ENCODE measurements around the gene BANF1.

BANF1 gene

DNA sequence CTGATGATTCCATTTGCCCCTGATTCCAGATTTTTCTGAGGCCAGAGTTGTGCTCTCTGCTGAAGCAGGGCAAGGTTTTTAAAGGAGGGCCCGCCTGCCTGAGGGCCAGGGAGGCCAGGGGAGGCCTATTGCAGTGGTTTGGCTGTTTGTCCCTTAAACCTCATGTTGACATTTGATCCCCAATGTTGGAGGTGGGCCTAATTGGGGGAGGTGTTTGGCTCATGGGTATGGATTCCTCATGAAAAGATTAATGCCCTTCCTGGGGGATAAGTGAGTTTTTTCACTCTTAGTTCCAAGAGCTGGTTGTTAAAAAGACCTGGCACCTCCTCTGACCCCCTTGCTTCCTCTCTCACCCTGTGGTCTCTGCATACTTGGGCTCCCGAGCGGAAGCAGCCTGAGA lies 37.5 kb downstream of the BANF1 start:
- DNase-seq = no peak

- no peak for DNase-seq
Measured at GRCh38 chr11:66042227-66042995, 40.1 kb downstream of the BANF1 start.

DNA sequence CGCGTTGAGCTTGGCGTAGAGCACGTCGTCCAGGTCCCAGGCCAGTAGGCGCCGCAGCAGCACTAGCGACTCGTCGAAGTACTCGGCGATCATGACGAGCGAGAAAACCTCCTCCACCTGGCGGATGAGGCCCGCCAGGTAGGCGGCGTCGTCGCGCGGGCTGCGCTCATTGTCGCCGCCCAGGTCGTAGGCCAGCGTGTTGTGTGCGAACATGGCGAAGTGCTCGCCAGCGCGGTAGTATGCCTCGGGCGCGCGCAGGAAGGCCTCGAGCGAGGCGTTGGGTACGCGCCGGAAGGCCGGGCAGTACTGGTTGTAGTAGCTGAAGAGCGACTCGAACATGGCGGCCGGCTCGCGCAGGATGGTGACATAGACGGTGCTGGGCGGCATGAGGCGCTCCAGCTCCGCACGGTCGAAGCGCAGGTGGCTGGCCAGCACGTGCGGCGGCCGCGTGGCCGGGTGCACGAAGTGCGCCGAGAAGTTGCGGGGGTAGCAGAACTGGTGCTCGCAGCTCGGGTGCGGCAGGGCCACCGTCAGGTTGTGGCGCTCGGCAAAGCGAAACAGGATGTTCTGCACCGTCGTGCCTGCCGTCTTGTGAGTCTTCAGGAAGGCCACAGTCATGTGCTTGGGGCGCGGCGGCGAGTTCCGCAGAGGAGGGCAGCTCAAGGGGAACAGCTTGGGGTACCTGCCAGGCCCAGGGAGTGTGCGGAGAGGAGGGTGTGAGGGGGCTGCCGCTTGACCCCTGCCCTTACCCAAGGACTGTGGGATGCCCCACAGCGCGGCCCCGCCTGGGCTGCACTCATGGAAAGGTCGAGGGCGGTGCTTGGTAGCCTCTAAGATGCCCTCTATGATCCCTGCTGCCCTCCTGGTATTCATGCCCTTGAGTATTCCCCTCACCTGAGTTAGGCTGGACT lies 40.9 kb downstream of the BANF1 start:
- DNase-seq = no peak

- DNase-seq = no peak
Measured at GRCh38 chr11:66044757-66045156, 42.5 kb downstream of the BANF1 start.

- DNase-seq = peak; percentile 85 to 93 (median 88)
Measured at GRCh38 chr11:66045177-66045639, 42.9 kb downstream of the BANF1 start.

- DNase-seq = no peak
Measured at GRCh38 chr11:66046901-66047300, 44.6 kb downstream of the BANF1 start.

GRCh38 chr11:66047541-66048365 lies 45.5 kb downstream of the BANF1 start:
- DNase-seq = no peak

- no peak for DNase-seq
Measured at GRCh38 chr11:66048547-66049323, 46.4 kb downstream of the BANF1 start, which contains the start of gene GAL3ST3. GAL3ST3 (minus strand) TSS chr11:66049161; CDS start chr11:66045415, 3,746 bp downstream.

GRCh38 chr11:66050581-66051231 lies 48.4 kb downstream of the BANF1 start:
- no peak for DNase-seq

- no peak for DNase-seq
Measured at GRCh38 chr11:66051371-66051765, 49.1 kb downstream of the BANF1 start.

DNA sequence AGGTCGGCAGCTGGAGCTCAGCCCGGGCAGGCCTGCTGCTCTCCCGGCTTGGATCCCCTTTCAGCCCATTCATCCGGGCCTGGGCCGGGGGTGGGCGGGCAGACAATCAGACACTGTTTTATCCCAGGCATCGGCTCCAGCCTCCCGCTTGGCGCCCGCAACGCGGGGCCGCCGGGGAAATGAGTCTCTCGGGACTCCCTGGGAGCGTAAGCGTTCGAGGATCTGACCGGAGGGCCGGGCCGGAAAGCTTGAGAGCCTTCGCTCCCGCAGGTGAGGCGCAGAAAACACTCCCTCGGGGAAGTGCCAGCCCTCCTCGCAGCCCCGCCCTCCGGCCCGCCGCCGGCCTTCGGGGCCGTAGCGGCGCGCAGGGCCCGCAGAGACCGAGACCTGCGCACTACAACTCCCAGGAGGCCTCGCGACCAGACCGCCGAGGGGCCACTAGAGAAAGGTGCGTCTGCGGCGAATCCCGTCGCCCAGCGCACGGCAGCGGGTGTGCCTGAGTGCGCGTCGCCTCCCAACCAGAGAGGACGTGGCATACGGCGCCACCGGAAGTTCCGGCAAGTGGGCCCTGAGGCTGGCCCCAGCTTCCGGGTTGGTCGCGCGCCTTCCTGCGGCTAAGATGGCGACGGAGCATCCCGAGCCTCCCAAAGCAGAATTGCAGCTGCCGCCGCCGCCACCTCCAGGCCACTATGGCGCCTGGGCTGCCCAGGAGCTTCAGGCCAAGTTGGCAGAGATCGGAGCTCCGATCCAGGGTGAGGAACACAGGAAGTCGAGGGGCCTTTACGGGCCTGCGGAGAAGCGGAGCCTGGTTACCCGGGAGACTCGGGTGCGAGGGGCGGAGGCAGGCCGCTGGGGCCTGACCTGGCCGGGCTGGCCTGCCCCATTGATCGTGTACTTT lies 49.7 kb downstream of the BANF1 start, which contains the start of gene SF3B2:
Gene SF3B2, plus strand, starts transcription at position 599 of the 898 bp plus-strand sequence. Its CDS starts 21 bp downstream, at position 620.
- peak; percentile 98 to 99 (median 99) for DNase-seq

- DNase-seq = no peak
Measured at GRCh38 chr11:66052664-66052982, 50.3 kb downstream of the BANF1 start.

Data from suppressor macrophage (primary cell).